ENCODE results near the gene CRIM1.

CRIM1 gene

DNA sequence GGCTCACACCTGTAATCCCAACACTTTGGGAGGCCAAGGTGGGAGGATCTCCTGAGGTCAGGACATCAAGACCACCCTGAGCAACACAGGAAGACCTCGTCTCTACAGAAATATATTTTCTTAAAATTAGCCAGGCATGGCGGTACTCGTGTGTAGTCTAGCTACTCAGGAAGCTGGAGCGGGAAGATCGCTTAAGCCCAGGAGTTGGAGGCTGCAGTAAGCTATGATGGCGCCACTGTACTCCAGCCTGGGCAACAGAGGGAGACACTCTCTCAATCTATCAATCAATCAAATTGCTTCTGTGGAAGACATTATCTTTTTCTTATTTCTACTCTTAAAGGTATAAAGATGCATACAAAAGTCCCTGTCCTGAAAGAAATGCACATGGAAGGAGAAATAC is 231.1 kb downstream of the CRIM1 start:
- no peak for DNase-seq (ENCODE audit: low read depth)

DNA sequence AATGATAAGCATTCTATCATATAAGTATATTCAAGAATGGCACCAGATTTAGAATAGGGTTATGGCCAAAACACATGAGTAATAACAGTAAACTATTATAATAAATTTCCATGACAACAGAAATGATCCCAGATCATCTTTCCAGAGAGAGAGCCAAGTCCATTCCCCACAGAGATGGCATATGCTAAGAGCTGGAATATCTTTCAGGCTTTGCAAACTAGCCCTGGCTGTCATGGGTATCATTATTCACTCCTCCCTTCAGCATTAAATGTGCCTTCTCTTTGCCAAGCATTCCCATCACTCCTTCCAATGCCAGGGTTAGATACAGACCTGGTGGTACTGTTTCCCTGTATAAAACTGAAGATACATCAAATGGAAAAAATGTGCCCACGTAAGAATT is 231.5 kb downstream of the CRIM1 start:
- no peak for DNase-seq (ENCODE audit: low read depth)

DNA sequence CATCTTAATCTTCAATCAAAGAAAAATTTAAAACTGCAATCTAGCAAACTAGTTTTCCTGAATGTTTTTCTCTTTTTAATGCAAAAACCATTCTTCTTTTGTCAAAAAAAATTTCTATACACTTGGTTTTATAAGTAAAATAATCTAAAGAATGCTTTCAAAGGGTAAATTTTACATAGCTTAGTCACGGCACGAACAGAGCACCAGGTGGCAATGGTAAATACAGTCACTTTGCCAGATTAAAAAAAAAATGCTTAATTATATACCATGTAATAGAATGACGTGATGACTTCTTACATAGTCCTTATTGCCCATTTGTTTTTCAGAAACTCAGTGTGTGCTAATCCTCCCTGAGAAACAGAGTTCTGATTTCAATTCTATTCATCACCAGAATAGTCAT is 232.0 kb downstream of the CRIM1 start:
- no peak for DNase-seq (ENCODE audit: low read depth)

DNA sequence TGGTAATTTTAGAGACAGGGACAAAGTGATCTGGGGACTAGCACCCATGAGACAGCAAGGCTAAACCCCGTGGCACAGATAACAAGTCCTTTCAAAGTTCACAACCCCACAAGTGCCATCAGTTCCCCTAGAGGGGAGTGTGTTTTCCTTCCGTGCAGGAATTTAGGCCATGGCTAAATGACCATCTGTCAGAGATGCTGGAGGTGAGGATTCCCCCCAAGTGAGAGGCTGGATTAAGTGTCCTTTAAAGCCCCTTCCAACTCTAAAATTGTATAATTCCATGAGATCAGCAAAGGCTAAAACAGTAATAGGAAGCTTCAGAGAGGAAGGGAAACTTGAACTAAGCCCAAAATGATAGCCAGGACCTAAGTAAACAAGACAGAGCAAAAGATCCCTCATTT is 233.7 kb downstream of the CRIM1 start:
- no peak for DNase-seq (ENCODE audit: low read depth)

- DNase-seq (ENCODE audit: low read depth) = no peak
Measured at GRCh38 chr2:36594849-36595248, 239.3 kb downstream of the CRIM1 start.

- no peak for DNase-seq (ENCODE audit: low read depth)
Measured at GRCh38 chr2:36596397-36596796, 240.8 kb downstream of the CRIM1 start.

GRCh38 chr2:36597003-36597531 is 241.5 kb downstream of the CRIM1 start:
- no peak for DNase-seq (ENCODE audit: low read depth)

DNA sequence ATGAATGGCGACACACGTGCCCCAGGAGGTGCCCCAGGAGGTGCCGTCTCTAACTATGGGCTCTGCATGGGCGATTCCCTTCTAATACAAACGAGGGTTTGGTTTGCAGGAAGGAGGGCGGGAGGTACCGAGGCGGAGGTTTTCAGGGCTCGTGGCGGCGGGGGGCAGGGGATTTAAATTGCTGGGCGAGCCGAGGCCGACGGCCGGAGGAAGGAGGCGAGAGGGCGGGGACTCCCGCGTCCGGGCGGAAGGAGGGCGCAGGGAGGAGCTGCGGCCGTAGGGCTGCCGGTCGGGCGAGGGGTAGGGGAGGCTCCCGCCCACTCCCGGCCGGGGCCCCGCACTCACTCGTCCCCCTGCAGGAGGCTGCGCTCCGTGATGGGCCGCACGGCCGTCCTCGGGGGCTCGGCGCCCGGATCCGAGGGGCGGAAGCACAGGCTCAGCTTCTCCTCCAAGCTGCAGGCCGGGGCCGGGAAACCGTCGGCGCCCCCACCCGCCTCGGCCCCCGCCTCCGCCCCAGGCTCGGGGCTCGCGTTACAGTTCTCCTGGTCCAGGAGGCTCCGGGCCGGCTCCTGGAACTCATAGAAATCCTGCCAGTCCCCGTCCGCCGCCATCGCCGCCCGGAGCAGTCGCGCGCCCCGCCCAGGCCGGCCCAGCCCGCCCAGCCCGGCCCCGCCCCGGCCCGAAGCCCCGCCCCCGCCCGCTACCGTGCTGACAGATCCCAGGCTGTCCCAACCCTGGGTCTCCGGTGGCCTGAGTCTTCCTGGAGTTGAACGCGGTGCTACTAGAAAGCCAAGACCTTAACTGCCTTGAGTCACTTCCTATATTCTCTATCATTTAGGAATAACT is 242.2 kb downstream of the CRIM1 start, which contains the start of gene FEZ2:
FEZ2 (minus strand) TSS at position 637 of the 846 bp plus-strand sequence; CDS start at position 611, 26 bp downstream.
- peak; percentile 43 for DNase-seq (ENCODE audit: low read depth)

All from HS-27A (cell line).